Measurements from ENCODE around the gene CDC73.
"Not testable (repeated sequence)": the region's sequence is repeated elsewhere in the genome, so short reads cannot be mapped to it uniquely, and the experiment has no call there.

Gene CDC73

DNA sequence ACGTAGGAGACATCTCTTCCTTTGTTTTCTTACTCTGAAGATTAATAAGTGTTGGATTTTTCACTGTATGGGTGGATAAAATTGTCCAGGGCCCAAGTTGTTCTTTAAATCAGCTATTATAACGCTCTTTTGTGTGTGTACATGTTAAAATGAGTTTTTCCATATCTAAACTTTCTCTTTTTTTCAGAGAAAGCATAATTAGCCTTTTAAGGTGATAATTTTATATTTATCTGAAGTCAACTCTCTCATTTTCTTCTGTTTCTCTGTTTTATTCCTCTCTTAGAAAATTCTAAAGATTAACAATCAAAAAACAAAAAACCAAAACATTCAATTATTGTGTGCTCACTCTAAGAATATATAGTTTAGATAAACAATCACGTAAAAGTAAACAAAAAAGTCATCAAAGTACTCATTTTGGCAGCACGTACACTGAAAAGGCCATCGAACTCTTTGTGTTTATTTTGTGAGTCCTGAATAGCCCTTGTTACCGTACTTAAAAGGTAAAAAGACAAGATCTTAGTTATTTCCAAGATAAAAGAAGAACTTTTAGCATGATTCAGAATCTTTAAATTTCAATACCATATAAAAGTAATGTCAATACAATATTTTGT, 7.2 kb upstream of the CDC73 start:
- no peak overlapping the region for H3K27ac ChIP-seq (ENCODE audit: low read length)
- no peaks in the 10 kb centered on the region for H3K36me3 ChIP-seq (replicated peaks; ENCODE audit: insufficient read depth, low read length)
- H3F3A ChIP-seq (ENCODE audit: insufficient read depth, low read length), result peaks cover 7% of the 10 kb centered on the region
- H3K4me1 ChIP-seq (ENCODE audit: low read length), result peaks cover 18% of the 10 kb centered on the region
- H3K79me2 ChIP-seq (ENCODE audit: low read length), result no peaks in the 10 kb centered on the region
- no peaks in the 10 kb centered on the region for H4K20me1 ChIP-seq (ENCODE audit: insufficient read depth, low read length)
- H2AFZ ChIP-seq (ENCODE audit: low read length), result no peak overlapping the region
- H3K27me3 ChIP-seq (replicated peaks; ENCODE audit: insufficient read depth, low read length), result no peaks in the 10 kb centered on the region
- no peak overlapping the region for H3K4me2 ChIP-seq (ENCODE audit: low read depth, low read length)
- no peaks in the 10 kb centered on the region for H3K9me3 ChIP-seq (replicated peaks; ENCODE audit: insufficient read depth, low read length)
- DNase-seq, result no peak
- TF ChIP-seq EZH2 (optimal IDR thresholded peaks at IDR 0.05; ENCODE audit: low read depth, low read length) (no peak), EZH2phosphoT487 (IDR thresholded peaks at IDR 0.05; ENCODE audit: low read length) (no peak)
- TF ChIP-seq, protein P1, sequence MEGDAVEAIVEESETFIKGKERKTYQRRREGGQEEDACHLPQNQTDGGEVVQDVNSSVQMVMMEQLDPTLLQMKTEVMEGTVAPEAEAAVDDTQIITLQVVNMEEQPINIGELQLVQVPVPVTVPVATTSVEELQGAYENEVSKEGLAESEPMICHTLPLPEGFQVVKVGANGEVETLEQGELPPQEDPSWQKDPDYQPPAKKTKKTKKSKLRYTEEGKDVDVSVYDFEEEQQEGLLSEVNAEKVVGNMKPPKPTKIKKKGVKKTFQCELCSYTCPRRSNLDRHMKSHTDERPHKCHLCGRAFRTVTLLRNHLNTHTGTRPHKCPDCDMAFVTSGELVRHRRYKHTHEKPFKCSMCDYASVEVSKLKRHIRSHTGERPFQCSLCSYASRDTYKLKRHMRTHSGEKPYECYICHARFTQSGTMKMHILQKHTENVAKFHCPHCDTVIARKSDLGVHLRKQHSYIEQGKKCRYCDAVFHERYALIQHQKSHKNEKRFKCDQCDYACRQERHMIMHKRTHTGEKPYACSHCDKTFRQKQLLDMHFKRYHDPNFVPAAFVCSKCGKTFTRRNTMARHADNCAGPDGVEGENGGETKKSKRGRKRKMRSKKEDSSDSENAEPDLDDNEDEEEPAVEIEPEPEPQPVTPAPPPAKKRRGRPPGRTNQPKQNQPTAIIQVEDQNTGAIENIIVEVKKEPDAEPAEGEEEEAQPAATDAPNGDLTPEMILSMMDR (IDR thresholded peaks at IDR 0.05; ENCODE audit: low read length), result no peak
- no peaks in the 10 kb centered on the region for H3K9me2 ChIP-seq (replicated peaks; ENCODE audit: insufficient read depth, low read length)
- no peak overlapping the region for H3K4me3 ChIP-seq (ENCODE audit: low read length)
- H3K9ac ChIP-seq (ENCODE audit: low read length), result no peak overlapping the region

DNA sequence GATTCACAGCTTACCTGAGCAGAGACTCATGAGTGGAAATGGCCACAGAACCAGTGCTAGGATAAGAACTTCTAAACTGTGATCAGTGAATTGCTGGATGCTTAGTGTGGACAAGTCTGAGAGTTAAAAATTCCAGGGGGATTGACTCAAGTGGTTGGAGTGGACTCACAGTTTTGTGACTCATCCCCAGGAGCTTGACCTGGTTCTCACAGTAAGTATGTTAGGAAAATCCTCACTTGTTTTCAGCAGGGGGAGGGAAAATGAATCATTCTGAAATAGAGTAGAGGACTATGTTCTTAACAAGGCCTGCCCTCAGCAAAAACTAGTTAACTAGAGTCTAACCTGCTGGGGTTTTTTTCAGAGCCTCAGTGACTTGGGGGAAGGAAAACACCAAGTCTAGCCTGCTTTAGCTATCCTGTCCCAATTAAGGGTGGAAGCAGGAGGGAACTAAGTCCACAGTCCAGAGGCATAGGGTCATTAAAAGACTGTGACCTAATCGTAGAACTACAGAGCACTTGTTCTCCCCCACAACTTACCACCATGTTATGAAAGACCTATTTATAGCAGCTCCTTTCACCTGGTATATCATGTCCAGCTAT, 6.1 kb upstream of the CDC73 start:
- no peak overlapping the region for H2AFZ ChIP-seq (ENCODE audit: low read length)
- peaks cover 18% of the 10 kb centered on the region for H3K4me1 ChIP-seq (ENCODE audit: low read length)
- H3K4me2 ChIP-seq (ENCODE audit: low read depth, low read length), result no peak overlapping the region
- no peaks in the 10 kb centered on the region for H3K79me2 ChIP-seq (ENCODE audit: low read length)
- peaks cover 8% of the 10 kb centered on the region for H3F3A ChIP-seq (ENCODE audit: insufficient read depth, low read length)
- no peaks in the 10 kb centered on the region for H3K36me3 ChIP-seq (replicated peaks; ENCODE audit: insufficient read depth, low read length)
- H3K27ac ChIP-seq (ENCODE audit: low read length), result no peak overlapping the region
- no peaks in the 10 kb centered on the region for H3K9me3 ChIP-seq (replicated peaks; ENCODE audit: insufficient read depth, low read length)
- H3K27me3 ChIP-seq (replicated peaks; ENCODE audit: insufficient read depth, low read length), result no peaks in the 10 kb centered on the region
- TF ChIP-seq EZH2 (optimal IDR thresholded peaks at IDR 0.05; ENCODE audit: low read depth, low read length) (no peak), EZH2phosphoT487 (IDR thresholded peaks at IDR 0.05; ENCODE audit: low read length) (no peak)
- TF ChIP-seq, protein P1 (IDR thresholded peaks at IDR 0.05; ENCODE audit: low read length), result no peak
- no peaks in the 10 kb centered on the region for H4K20me1 ChIP-seq (ENCODE audit: insufficient read depth, low read length)
- H3K9me2 ChIP-seq (replicated peaks; ENCODE audit: insufficient read depth, low read length), result no peaks in the 10 kb centered on the region
- DNase-seq, result no peak
- no peak overlapping the region for H3K9ac ChIP-seq (ENCODE audit: low read length)
- no peak overlapping the region for H3K4me3 ChIP-seq (ENCODE audit: low read length)

DNA sequence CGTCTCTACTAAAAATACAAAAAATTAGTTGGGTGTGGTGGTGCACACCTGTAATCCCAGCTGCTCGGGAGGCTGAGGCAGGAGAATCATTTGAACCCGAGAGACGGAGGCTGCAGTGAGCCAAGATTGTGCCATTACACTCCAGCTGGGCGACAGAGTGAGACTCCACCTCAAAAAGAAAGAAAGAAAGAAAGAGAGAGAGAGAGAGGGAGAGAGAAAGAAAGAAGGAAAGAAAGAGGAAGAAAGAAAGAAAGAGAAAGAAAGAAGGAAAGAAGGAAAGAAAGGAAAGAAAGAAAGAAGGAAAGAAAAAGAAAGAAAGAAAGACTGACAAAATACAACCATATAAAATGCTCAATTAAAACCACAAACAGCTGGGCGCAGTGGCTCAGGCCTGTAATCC, 4.7 kb upstream of the CDC73 start:
- not testable (repeated sequence) for H4K20me1 ChIP-seq (ENCODE audit: insufficient read depth, low read length); H2AFZ ChIP-seq (ENCODE audit: low read length); H3K36me3 ChIP-seq (replicated peaks; ENCODE audit: insufficient read depth, low read length); H3K9me3 ChIP-seq (replicated peaks; ENCODE audit: insufficient read depth, low read length); H3K4me3 ChIP-seq (ENCODE audit: low read length); H3K79me2 ChIP-seq (ENCODE audit: low read length); H3K4me2 ChIP-seq (ENCODE audit: low read depth, low read length); H3K9ac ChIP-seq (ENCODE audit: low read length); H3K9me2 ChIP-seq (replicated peaks; ENCODE audit: insufficient read depth, low read length); H3K27me3 ChIP-seq (replicated peaks; ENCODE audit: insufficient read depth, low read length); H3K4me1 ChIP-seq (ENCODE audit: low read length); DNase-seq; H3K27ac ChIP-seq (ENCODE audit: low read length)
- peaks cover 12% of the 10 kb centered on the region for H3F3A ChIP-seq (ENCODE audit: insufficient read depth, low read length)

DNA sequence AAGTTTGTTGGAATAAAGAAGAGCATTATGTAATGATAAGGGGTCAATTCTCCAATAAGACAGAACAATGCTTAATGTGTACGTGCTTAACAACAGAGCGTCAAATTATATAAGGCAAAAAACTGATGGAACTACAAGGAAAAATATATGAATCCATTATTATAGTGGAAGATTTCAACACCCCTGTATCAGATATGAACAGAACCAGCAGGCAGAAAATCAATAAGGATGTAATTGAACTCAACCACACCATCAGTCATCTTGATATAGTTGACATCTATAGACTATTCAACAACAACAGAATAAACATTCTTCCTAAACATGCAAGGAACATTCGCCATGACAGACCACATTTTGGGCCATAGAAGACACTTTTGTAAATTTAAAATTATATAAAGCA, 3.6 kb upstream of the CDC73 start:
- Histone ChIP-seq H3K36me3 (replicated peaks; ENCODE audit: insufficient read depth, low read length) (no peaks in the 10 kb centered on the region), H4K20me1 (ENCODE audit: insufficient read depth, low read length) (no peaks in the 10 kb centered on the region), H3K27me3 (replicated peaks; ENCODE audit: insufficient read depth, low read length) (no peaks in the 10 kb centered on the region), H3K4me1 (ENCODE audit: low read length) (0 out of 2 replicates have a peak, but pooled peaks cover 4% of the 10 kb centered on the region), H3K79me2 (ENCODE audit: low read length) (peaks cover 8% of the 10 kb centered on the region), H3K9me2 (replicated peaks; ENCODE audit: insufficient read depth, low read length) (no peaks in the 10 kb centered on the region), H3K9me3 (replicated peaks; ENCODE audit: insufficient read depth, low read length) (no peaks in the 10 kb centered on the region), H3F3A (ENCODE audit: insufficient read depth, low read length) (peaks cover 18% of the 10 kb centered on the region), H3K27ac (ENCODE audit: low read length) (no peak overlapping the region), H3K4me3 (ENCODE audit: low read length) (no peak overlapping the region), H3K4me2 (ENCODE audit: low read depth, low read length) (no peak overlapping the region), H2AFZ (ENCODE audit: low read length) (no peak overlapping the region), H3K9ac (ENCODE audit: low read length) (no peak overlapping the region)
- no peak for DNase-seq
- TF ChIP-seq, protein P1 (IDR thresholded peaks at IDR 0.05; ENCODE audit: low read length), result no peak
- TF ChIP-seq EZH2 (optimal IDR thresholded peaks at IDR 0.05; ENCODE audit: low read depth, low read length) (no peak), EZH2phosphoT487 (IDR thresholded peaks at IDR 0.05; ENCODE audit: low read length) (no peak)

Measured in MM.1S (cell line).